BLaER1 (cell line): ENCODE data around the gene SPON1.
"Not testable (repeated sequence)": the region's sequence is repeated elsewhere in the genome, so short reads cannot be mapped to it uniquely, and the experiment has no call there.

ENCODE experiments used
- H3K27ac ChIP-seq: shearing (Covaris generic); formaldehyde crosslinking; 2 replicates; pipeline ENCODE4 v1.8.1; 2022
- H3K27me3 ChIP-seq: shearing (Covaris generic); formaldehyde crosslinking; 2 replicates; pipeline ENCODE4 v1.8.1; 2022
- H3K36me3 ChIP-seq: shearing (Covaris generic); formaldehyde crosslinking; 2 replicates; pipeline ENCODE4 v1.8.1; 2022
- H3K4me1 ChIP-seq: shearing (Covaris generic); formaldehyde crosslinking; 2 replicates; pipeline ENCODE4 v1.8.1; 2022
- H3K4me2 ChIP-seq: shearing (Covaris generic); formaldehyde crosslinking; 2 replicates; pipeline ENCODE4 v1.8.1; 2022
- H3K4me3 ChIP-seq: shearing (Covaris generic); formaldehyde crosslinking; 2 replicates; pipeline ENCODE4 v1.8.1; 2022
- H3K9ac ChIP-seq: shearing (Covaris generic); formaldehyde crosslinking; 2 replicates; pipeline ENCODE4 v1.8.1; 2022
- H3K9me3 ChIP-seq: shearing (Covaris generic); formaldehyde crosslinking; 2 replicates; pipeline ENCODE4 v1.8.1; 2022
- H4K20me1 ChIP-seq: shearing (Covaris generic); formaldehyde crosslinking; 2 replicates; pipeline ENCODE4 v1.8.1; 2022
- Cebpa-rat ChIP-seq: shearing (Covaris generic); IDR thresholded peaks from 2 replicates; pipeline ENCODE4 v1.8.1; 2022

SPON1 gene

GRCh38 chr11:14158393-14158792 is 195.9 kb downstream of the SPON1 start:
- no peak overlapping the region for H3K4me3 ChIP-seq
- no peak overlapping the region for H3K4me2 ChIP-seq
- no peaks in the 10 kb centered on the region for H3K4me1 ChIP-seq
- peaks cover 37% of the 10 kb centered on the region for H3K9me3 ChIP-seq
- H3K27me3 ChIP-seq, result no peaks in the 10 kb centered on the region
- no peak overlapping the region for H3K27ac ChIP-seq
- TF ChIP-seq Cebpa-rat, result no peak
- no peak overlapping the region for H3K9ac ChIP-seq
- H3K36me3 ChIP-seq, result no peaks in the 10 kb centered on the region
- H4K20me1 ChIP-seq, result no peaks in the 10 kb centered on the region

GRCh38 chr11:14163576-14163975 is 201.1 kb downstream of the SPON1 start:
- Histone ChIP-seq H3K4me1 (no peaks in the 10 kb centered on the region), H3K9me3 (peaks cover 5% of the 10 kb centered on the region), H3K27ac (no peak overlapping the region), H3K4me3 (no peak overlapping the region), H3K4me2 (no peak overlapping the region), H3K9ac (no peak overlapping the region), H4K20me1 (no peaks in the 10 kb centered on the region), H3K27me3 (no peaks in the 10 kb centered on the region), H3K36me3 (no peaks in the 10 kb centered on the region)
- no peak for TF ChIP-seq Cebpa-rat

- H3K27me3 ChIP-seq, H3K9me3 ChIP-seq, H3K4me3 ChIP-seq, H4K20me1 ChIP-seq, H3K36me3 ChIP-seq, H3K27ac ChIP-seq, H3K4me2 ChIP-seq, H3K9ac ChIP-seq, H3K4me1 ChIP-seq: not testable (repeated sequence)
Measured at GRCh38 chr11:14173679-14174078, 211.2 kb downstream of the SPON1 start.

- no peaks in the 10 kb centered on the region for H3K4me1 ChIP-seq
- H3K9ac ChIP-seq, result no peak overlapping the region
- H3K9me3 ChIP-seq, result 0 out of 2 replicates have a peak, but pooled peaks cover 2% of the 10 kb centered on the region
- TF ChIP-seq Cebpa-rat, result no peak
- no peaks in the 10 kb centered on the region for H3K27me3 ChIP-seq
- H3K4me3 ChIP-seq, result no peak overlapping the region
- no peak overlapping the region for H3K27ac ChIP-seq
- H4K20me1 ChIP-seq, result no peaks in the 10 kb centered on the region
- no peaks in the 10 kb centered on the region for H3K36me3 ChIP-seq
- H3K4me2 ChIP-seq, result no peak overlapping the region
Measured at GRCh38 chr11:14179116-14179820, 216.7 kb downstream of the SPON1 start.

GRCh38 chr11:14181121-14181520 is 218.6 kb downstream of the SPON1 start:
- Histone ChIP-seq H3K27me3 (no peaks in the 10 kb centered on the region), H3K4me2 (no peak overlapping the region), H3K36me3 (no peaks in the 10 kb centered on the region), H3K27ac (no peak overlapping the region), H3K9ac (no peak overlapping the region), H3K9me3 (no peaks in the 10 kb centered on the region), H3K4me3 (no peak overlapping the region), H4K20me1 (no peaks in the 10 kb centered on the region), H3K4me1 (no peaks in the 10 kb centered on the region)
- TF ChIP-seq Cebpa-rat, result no peak

- Histone ChIP-seq H4K20me1 (no peaks in the 10 kb centered on the region), H3K27ac (no peak overlapping the region), H3K36me3 (no peaks in the 10 kb centered on the region), H3K4me3 (no peak overlapping the region), H3K4me1 (no peaks in the 10 kb centered on the region), H3K9me3 (no peaks in the 10 kb centered on the region), H3K27me3 (no peaks in the 10 kb centered on the region), H3K9ac (no peak overlapping the region), H3K4me2 (no peak overlapping the region)
- TF ChIP-seq Cebpa-rat, result no peak
Measured at GRCh38 chr11:14182833-14183364, 220.4 kb downstream of the SPON1 start.

- Histone ChIP-seq H3K36me3 (no peaks in the 10 kb centered on the region), H3K4me2 (no peak overlapping the region), H4K20me1 (no peaks in the 10 kb centered on the region), H3K4me3 (no peak overlapping the region), H3K27ac (no peak overlapping the region), H3K27me3 (no peaks in the 10 kb centered on the region), H3K4me1 (no peaks in the 10 kb centered on the region), H3K9ac (no peak overlapping the region), H3K9me3 (no peaks in the 10 kb centered on the region)
- TF ChIP-seq Cebpa-rat, result no peak
Measured at GRCh38 chr11:14184028-14184940, 221.8 kb downstream of the SPON1 start.

- H3K36me3 ChIP-seq, result no peaks in the 10 kb centered on the region
- no peak for TF ChIP-seq Cebpa-rat
- no peak overlapping the region for H3K4me2 ChIP-seq
- H4K20me1 ChIP-seq, result no peaks in the 10 kb centered on the region
- H3K4me1 ChIP-seq, result no peaks in the 10 kb centered on the region; the same call in 1 of the 2 replicates
- H3K27ac ChIP-seq, result no peak overlapping the region
- H3K9ac ChIP-seq, result no peak overlapping the region
- no peaks in the 10 kb centered on the region for H3K27me3 ChIP-seq
- no peak overlapping the region for H3K4me3 ChIP-seq
- H3K9me3 ChIP-seq, result no peaks in the 10 kb centered on the region
Measured at GRCh38 chr11:14185461-14185860, 222.9 kb downstream of the SPON1 start.

GRCh38 chr11:14186046-14186775 is 223.7 kb downstream of the SPON1 start:
- no peaks in the 10 kb centered on the region for H3K9me3 ChIP-seq
- peaks cover 2% of the 10 kb centered on the region; the same call in 1 of the 2 replicates for H3K4me1 ChIP-seq
- no peaks in the 10 kb centered on the region for H3K27me3 ChIP-seq
- no peak overlapping the region for H3K4me2 ChIP-seq
- H3K9ac ChIP-seq, result no peak overlapping the region
- no peaks in the 10 kb centered on the region for H4K20me1 ChIP-seq
- TF ChIP-seq Cebpa-rat, result no peak
- H3K4me3 ChIP-seq, result no peak overlapping the region
- H3K36me3 ChIP-seq, result no peaks in the 10 kb centered on the region
- H3K27ac ChIP-seq, result no peak overlapping the region

GRCh38 chr11:14189874-14190273 is 227.4 kb downstream of the SPON1 start:
- H3K4me3 ChIP-seq, result no peak overlapping the region
- H3K9ac ChIP-seq, result no peak overlapping the region
- no peak overlapping the region for H3K4me2 ChIP-seq

More at GRCh38 chr11:14189874-14190273, 227.4 kb downstream of the SPON1 start:
- no peak for TF ChIP-seq Cebpa-rat
- no peaks in the 10 kb centered on the region for H4K20me1 ChIP-seq
- no peaks in the 10 kb centered on the region for H3K27me3 ChIP-seq
- peaks cover 8% of the 10 kb centered on the region; the same call in 1 of the 2 replicates for H3K4me1 ChIP-seq
- no peak overlapping the region for H3K27ac ChIP-seq
- H3K36me3 ChIP-seq, result no peaks in the 10 kb centered on the region
- H3K9me3 ChIP-seq, result no peaks in the 10 kb centered on the region
